HepG2 (cell line): Measurements from ENCODE around the gene ATP2B3. TPM values are rescaled to one million over a fixed set of nuclear protein-coding genes. Genes with fewer than 3 reads are reported as not detected.

ENCODE experiments used
- ATAC-seq: fragments of 200-7000 bp; cut with Tn5 transposase; 3 replicates; pipeline ENCODE4 v1.9.1; 2020; ENCODE audit warnings: mild to moderate bottlenecking, moderate library complexity
- BruUV-seq: library from RNA; stranded (reverse); fragments of 400-500 nt; replicated peaks from 2 replicates; lab custom pipeline; 2021; lab: Mats Ljungman, UMichigan
- CTCF ChIA-PET: fragments of 300-600 bp; formaldehyde crosslinking; extraction: SDS; loops from one replicate; lab custom pipeline; 2021; ENCODE audit warnings: low total read pairs, inconsistent platforms, low intra/inter-chr PET ratio; lab: Yijun Ruan, JAX
- POLR2A ChIA-PET: fragments of 350-600 bp; sonication (Branson Sonifier 250); formaldehyde crosslinking; loops from one replicate; lab custom pipeline; 2020; ENCODE audit warnings: antibody characterized with exemption, inconsistent platforms; lab: Yijun Ruan, JAX
- DNase-seq: peaks from one replicate; pipeline ENCODE4 v3.0.0-alpha.2; 2015; ENCODE audit warnings: low spot score
- FAIRE-seq: peaks from 3 replicates; lab custom pipeline; 2011; peaks lifted over from hg19 to GRCh38; lab: Jason Lieb, UNC
- H2AFZ ChIP-seq: one replicate; pipeline ENCODE4 v1.6.1; 2011; ENCODE audit warnings: low read length, inconsistent platforms
- H3K27ac ChIP-seq: fragments of 300-600 bp; 3 replicates; pipeline ENCODE4 v1.8.0; 2011; ENCODE audit warnings: mixed run types, mild to moderate bottlenecking, mixed read lengths, low read length, inconsistent platforms; ENCODE audit not compliant: insufficient read depth; ENCODE audit errors: extremely low read length
- H3K27me3 ChIP-seq, 2 experiments: fragments of 200-600 bp in 1 of 2; 2 replicates in 1 of 2; 3 replicates in 1 of 2; pipeline versions ENCODE4 v1.6.0 to v1.8.0; 2011; ENCODE audit warnings: low read length in 2 of 2, mild to moderate bottlenecking in 2 of 2, moderate library complexity in 2 of 2, inconsistent platforms in 1 of 2; ENCODE audit not compliant: insufficient read depth in 2 of 2, control insufficient read depth in 1 of 2
- H3K36me3 ChIP-seq, 2 experiments: fragments of 200-600 bp in 1 of 2; replicated peaks in 1 of 2; 2 replicates in 1 of 2; 3 replicates in 1 of 2; pipeline versions ENCODE4 v1.5.1 to v1.8.0; 2011; ENCODE audit warnings: low read length in 2 of 2, inconsistent platforms in 1 of 2; ENCODE audit not compliant: insufficient read depth in 2 of 2, control insufficient read depth in 1 of 2
- H3K4me1 ChIP-seq: 2 replicates; pipeline ENCODE4 v1.5.1; 2012; ENCODE audit warnings: low read length, inconsistent platforms; ENCODE audit not compliant: insufficient read depth
- H3K4me2 ChIP-seq: 2 replicates; pipeline ENCODE4 v1.6.0; 2011; ENCODE audit warnings: low read depth, low read length, inconsistent platforms
- H3K4me3 ChIP-seq, 3 experiments: fragments of 200-600 bp in 1 of 3; sonication (generic), shearing (Covaris generic) in 1 of 3; replicated peaks in 1 of 3; 2 replicates each; pipeline ENCODE4 v1.5.1; 2011 to 2016; ENCODE audit warnings: low read length in 3 of 3, inconsistent platforms in 2 of 3, low read depth in 2 of 3, mild to moderate bottlenecking in 2 of 3, control low read depth in 1 of 3, mixed read lengths in 1 of 3; ENCODE audit not compliant: insufficient read depth in 1 of 3
- H3K79me2 ChIP-seq: one replicate; pipeline ENCODE4 v1.6.1; 2011; ENCODE audit warnings: low read length, inconsistent platforms; ENCODE audit not compliant: insufficient read depth
- H3K9ac ChIP-seq: 2 replicates; pipeline ENCODE4 v1.6.0; 2011; ENCODE audit warnings: mild to moderate bottlenecking, low read depth, low read length, inconsistent platforms; ENCODE audit not compliant: insufficient read depth
- H3K9me3 ChIP-seq: 2 replicates; pipeline ENCODE4 v1.5.1; 2012; ENCODE audit warnings: mild to moderate bottlenecking, low read length
- H4K20me1 ChIP-seq: 2 replicates; pipeline ENCODE4 v1.6.0; 2011; ENCODE audit warnings: inconsistent platforms, mild to moderate bottlenecking, low read length, moderate library complexity; ENCODE audit not compliant: insufficient read depth
- ATRX ChIP-seq: sonication (generic); formaldehyde crosslinking; IDR thresholded peaks from 2 replicates; pipeline ENCODE4 v1.4.0; 2020; ENCODE audit warnings: missing genetic modification reagents, borderline replicate concordance
- CBX5 ChIP-seq: sonication (generic); formaldehyde crosslinking; IDR thresholded peaks from 2 replicates; pipeline ENCODE4 v1.4.0; 2020; ENCODE audit warnings: missing genetic modification reagents, borderline replicate concordance
- FOXM1 ChIP-seq: sonication (generic); formaldehyde crosslinking; IDR thresholded peaks from 2 replicates; pipeline ENCODE4 v1.5.0; 2020; ENCODE audit warnings: missing genetic modification reagents
- HMG20B ChIP-seq: conservative IDR thresholded peaks from 2 replicates; pipeline ENCODE4 v1.6.1; 2016; ENCODE audit warnings: missing genetic modification reagents, missing compliant biosample characterization
- NFRKB ChIP-seq: fragments of 450-650 bp; IDR thresholded peaks from 2 replicates; pipeline ENCODE4 v1.6.1; 2017
- PITX1 ChIP-seq: sonication (generic); formaldehyde crosslinking; IDR thresholded peaks from 2 replicates; pipeline ENCODE4 v1.5.1; 2020; ENCODE audit warnings: mild to moderate bottlenecking, missing genetic modification reagents
- PRDM4 ChIP-seq: sonication (generic); formaldehyde crosslinking; IDR thresholded peaks from 2 replicates; pipeline ENCODE4 v1.9.0; 2021; ENCODE audit warnings: missing genetic modification reagents, borderline replicate concordance
- TEAD3 ChIP-seq: optimal IDR thresholded peaks from 2 replicates; pipeline ENCODE3; 2016; ENCODE audit warnings: borderline replicate concordance
- TEF ChIP-seq: sonication (generic); formaldehyde crosslinking; IDR thresholded peaks from 2 replicates; pipeline ENCODE4 v1.5.0; 2020; ENCODE audit warnings: missing genetic modification reagents
- TFDP2 ChIP-seq: sonication (generic); formaldehyde crosslinking; IDR thresholded peaks from 2 replicates; pipeline ENCODE4 v1.4.0; 2020; ENCODE audit warnings: missing genetic modification reagents
- ZBTB38 ChIP-seq: sonication (generic); formaldehyde crosslinking; IDR thresholded peaks from 2 replicates; pipeline ENCODE4 v1.5.1; 2020; ENCODE audit warnings: mild to moderate bottlenecking, missing genetic modification reagents
- ZNF256 ChIP-seq: sonication (generic); formaldehyde crosslinking; conservative IDR thresholded peaks from 2 replicates; pipeline ENCODE4 v1.4.0; 2020; ENCODE audit warnings: missing genetic modification reagents
- ZNF343 ChIP-seq: sonication (generic); formaldehyde crosslinking; IDR thresholded peaks from 2 replicates; pipeline ENCODE4 v1.4.0; 2020; ENCODE audit warnings: mild to moderate bottlenecking, missing genetic modification reagents
- ZNF382 ChIP-seq: sonication (generic); formaldehyde crosslinking; IDR thresholded peaks from 2 replicates; pipeline ENCODE4 v1.5.0; 2020; ENCODE audit warnings: missing genetic modification reagents, mild to moderate bottlenecking, borderline replicate concordance
- ZNF510 ChIP-seq: sonication (generic); formaldehyde crosslinking; IDR thresholded peaks from 2 replicates; pipeline ENCODE4 v1.4.0; 2020; ENCODE audit warnings: low read depth, mild to moderate bottlenecking, missing genetic modification reagents
- ZNF562 ChIP-seq: sonication (generic); formaldehyde crosslinking; IDR thresholded peaks from 2 replicates; pipeline ENCODE4 v1.8.0; 2022; ENCODE audit warnings: missing genetic modification reagents, borderline replicate concordance
- ZNF597 ChIP-seq: sonication (generic); formaldehyde crosslinking; IDR thresholded peaks from 2 replicates; pipeline ENCODE4 v1.5.0; 2020; ENCODE audit warnings: missing genetic modification reagents
- WGBS: methylation state at CpG from one replicate; pipeline ENCODE4 v1.1.6; 2017; ENCODE audit warnings: low lambda C conversion rate; 5-methylcytosine and 5-hydroxymethylcytosine counted together
- in situ Hi-C: cut with HindIII; loops from 2 replicates; pipeline ENCODE4 v1.10.0; 2017; ENCODE audit warnings: low pct_unique_long_range_greater_than_20kb; ENCODE audit not compliant: extremely low pct_ligation_motif_present
- intact Hi-C: fragments of 100-400 bp; cut with micrococcal nuclease; formaldehyde crosslinking; loops from one replicate; pipeline ENCODE4 v1.10.0; 2022; ENCODE audit not compliant: unreplicated experiment
- polyA plus RNA-seq, 8 experiments: library from polyadenylated mRNA; depleted of rRNA in 3 of 8; stranded (reverse) in 7 of 8; unstranded in 1 of 8; fragments of >200 nt; fragmentation: Illumina TruSeq in 4 of 8; extraction: Trizol in 4 of 8; gene quantifications; 2 replicates each; pipeline versions ENCODE4 v1.2.1 to v1.2.3, GENCODE V29; 2011 to 2016; ENCODE audit warnings: low read depth in 4 of 8, missing spikeins in 1 of 8, mixed read lengths in 1 of 8; ENCODE audit not compliant: insufficient read depth in 1 of 8
- total RNA-seq, 5 experiments: library from RNA; depleted of rRNA; stranded (reverse); fragments of >200 nt; fragmentation: Illumina TruSeq; extraction: Trizol; gene quantifications; 2 replicates each; pipeline ENCODE4 v1.2.3, GENCODE V29; 2016; ENCODE audit warnings: low read depth in 1 of 5

Gene ATP2B3
- total and polyA plus RNA-seq, 2 of the 13 experiments (the other 11 are each of a cell fraction or from before 2014, with no cell fraction given) = not detected

GRCh38 chrX:153561337-153561736 lies 43.9 kb downstream of the ATP2B3 start:
- DNase-seq = no peak
- no CpG with 5 or more reads among the region's 7 CpGs for WGBS
- CTCF ChIA-PET = no interaction called here
- Histone ChIP-seq H3K27me3 (peaks cover 0 to 29% of the 10 kb centered on the region in 2 experiments; a peak in 3 of 5 replicates), H3K9me3 (no peaks in the 10 kb centered on the region), H4K20me1 (no peaks in the 10 kb centered on the region), H3K27ac (no peak overlapping the region), H3K4me2 (no peak overlapping the region), H2AFZ (no peak overlapping the region), H3K9ac (no peak overlapping the region), H3K36me3 (no peaks in the 10 kb centered on the region), H3K4me1 (peaks cover 11% of the 10 kb centered on the region), H3K79me2 (no peaks in the 10 kb centered on the region), H3K4me3 (no peak overlapping the region)
- POLR2A ChIA-PET = no interaction called here
- ATAC-seq = no peak
- intact Hi-C loops = no loop called here
- in situ Hi-C loops = loop anchor here (5.0 kb wide), 1 partner anchor 46 kb away; no protein-coding TSS in a partner anchor
- TF ChIP-seq TFDP2 (CRISPR knock-in tag) (no peak), CBX5 (CRISPR knock-in tag) (no peak), ZNF562 (no peak), ZNF343 (CRISPR knock-in tag) (no peak), HMG20B (CRISPR knock-in tag) (no peak), ZBTB38 (no peak), ZNF382 (no peak), ATRX (CRISPR knock-in tag) (no peak), PRDM4 (no peak), ZNF597 (CRISPR knock-in tag) (no peak), FOXM1 (no peak), ZNF510 (CRISPR knock-in tag) (no peak), ZNF256 (CRISPR knock-in tag) (no peak), TEF (CRISPR knock-in tag) (no peak), NFRKB (no peak), PITX1 (CRISPR knock-in tag) (no peak), TEAD3 (no peak)
- no peak for FAIRE-seq
- no TSS peak for BruUV-seq
